Raji (cell line): Measurements from ENCODE around the gene AHCYL2.

Source experiments
- POLR2A ChIP-seq: IDR thresholded peaks from 2 replicates; pipeline ENCODE4 v1.6.1; 2011; ENCODE audit warnings: low read depth, low read length, control low read depth; ENCODE audit not compliant: insufficient read depth

Gene AHCYL2

GRCh38 chr7:129202058-129202777 is 22.6 kb upstream of the AHCYL2 start:
- no peak for TF ChIP-seq POLR2A

- TF ChIP-seq POLR2A, result no peak
Observed at GRCh38 chr7:129203050-129203741, 21.6 kb upstream of the AHCYL2 start.

GRCh38 chr7:129205126-129205818 is 19.6 kb upstream of the AHCYL2 start:
- TF ChIP-seq POLR2A, result no peak

GRCh38 chr7:129205987-129206785 is 18.6 kb upstream of the AHCYL2 start:
- no peak for TF ChIP-seq POLR2A

GRCh38 chr7:129208667-129209066 is 16.2 kb upstream of the AHCYL2 start:
- TF ChIP-seq POLR2A, result no peak

GRCh38 chr7:129209067-129209926 is 15.5 kb upstream of the AHCYL2 start:
- no peak for TF ChIP-seq POLR2A

GRCh38 chr7:129210256-129210988 is 14.4 kb upstream of the AHCYL2 start:
- TF ChIP-seq POLR2A, result no peak

- TF ChIP-seq POLR2A, result no peak
Observed at GRCh38 chr7:129210989-129211312, 13.9 kb upstream of the AHCYL2 start.

- no peak for TF ChIP-seq POLR2A
Observed at GRCh38 chr7:129212126-129212525, 12.7 kb upstream of the AHCYL2 start.

- TF ChIP-seq POLR2A, result no peak
Observed at GRCh38 chr7:129212596-129212995, 12.2 kb upstream of the AHCYL2 start.

GRCh38 chr7:129213828-129214227 is 11.0 kb upstream of the AHCYL2 start:
- no peak for TF ChIP-seq POLR2A

- TF ChIP-seq POLR2A, result no peak
Observed at GRCh38 chr7:129218514-129219062, 6.2 kb upstream of the AHCYL2 start.

GRCh38 chr7:129222064-129222463 is 2.8 kb upstream of the AHCYL2 start:
- no peak for TF ChIP-seq POLR2A
